ENCODE measurements around the gene ZDHHC13. TPM values are rescaled to one million over a fixed set of nuclear protein-coding genes. Genes with fewer than 3 reads are reported as not detected.

Gene ZDHHC13
- polyA plus RNA-seq, 2 of the 4 experiments (the other 2 are of a cell fraction): 17.6 to 34.3 TPM

DNA sequence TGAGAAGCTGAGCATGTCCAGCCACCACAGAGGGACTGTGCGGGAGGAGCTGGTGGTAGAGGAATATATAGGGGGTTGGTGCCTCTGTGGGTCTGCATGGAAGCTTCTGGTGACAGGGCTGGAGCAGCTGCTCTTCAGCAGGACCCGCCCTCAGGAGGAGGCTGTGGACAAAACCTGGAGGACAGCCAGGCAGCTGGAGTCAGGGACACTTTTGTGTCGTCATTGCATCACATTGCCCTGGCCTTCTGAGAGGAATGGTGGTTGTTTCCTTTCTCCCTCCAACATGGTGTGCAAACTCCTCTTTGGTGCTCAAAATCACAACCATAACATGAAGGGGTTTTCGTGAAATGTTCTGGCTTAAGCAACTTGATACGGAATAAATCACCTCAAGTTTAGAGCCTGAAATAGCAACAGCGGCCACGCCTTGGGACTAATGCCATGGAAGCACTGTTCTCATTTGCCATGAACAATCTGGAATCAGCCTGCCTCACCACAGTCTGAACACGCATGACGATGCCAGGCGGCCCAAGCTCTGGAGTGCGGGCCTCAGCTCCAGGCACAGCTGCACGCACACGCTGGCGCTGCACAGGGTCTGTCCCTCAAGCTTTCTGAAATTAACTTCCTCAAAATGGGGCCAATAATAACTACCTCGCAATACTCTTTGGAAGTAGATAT lies 102.0 kb downstream of the ZDHHC13 start:
- TF ChIP-seq HOXB13 (CRISPR knock-in tag; IDR thresholded peaks at IDR 0.05; ENCODE audit: low read depth) (no peak), CHD2 (IDR thresholded peaks at IDR 0.05; ENCODE audit: low read length, partially characterized antibody) (no peak), EP300 (IDR thresholded peaks at IDR 0.05) (no peak), HOXB5 (CRISPR knock-in tag; IDR thresholded peaks at IDR 0.05) (no peak), PHF8 (IDR thresholded peaks at IDR 0.05; ENCODE audit: borderline replicate concordance, low read depth) (no peak), TFCP2L1 (CRISPR knock-in tag; IDR thresholded peaks at IDR 0.05) (no peak), RARB (CRISPR knock-in tag; IDR thresholded peaks at IDR 0.05) (no peak), POLR2A (IDR thresholded peaks at IDR 0.05; ENCODE audit: low read length) (no peak), FOSB (CRISPR knock-in tag; IDR thresholded peaks at IDR 0.05) (no peak), RNF2 (IDR thresholded peaks at IDR 0.05; ENCODE audit: borderline replicate concordance, low read depth) (no peak), RAD21 (conservative IDR thresholded peaks at IDR 0.05 in 1 of 2, IDR thresholded peaks at IDR 0.05 in 1 of 2) (no peak), BHLHE40 (IDR thresholded peaks at IDR 0.05; ENCODE audit: low read depth, low read length) (no peak), POLR2AphosphoS2 (conservative IDR thresholded peaks at IDR 0.05; ENCODE audit: low read length) (no peak), ZC3H11A (IDR thresholded peaks at IDR 0.05) (no peak), MYC (IDR thresholded peaks at IDR 0.05; ENCODE audit: borderline replicate concordance, low read length) (no peak)
- TF ChIP-seq, protein P1, sequence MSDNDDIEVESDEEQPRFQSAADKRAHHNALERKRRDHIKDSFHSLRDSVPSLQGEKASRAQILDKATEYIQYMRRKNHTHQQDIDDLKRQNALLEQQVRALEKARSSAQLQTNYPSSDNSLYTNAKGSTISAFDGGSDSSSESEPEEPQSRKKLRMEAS (IDR thresholded peaks at IDR 0.05): no peak
- TF ChIP-seq, protein P2, sequence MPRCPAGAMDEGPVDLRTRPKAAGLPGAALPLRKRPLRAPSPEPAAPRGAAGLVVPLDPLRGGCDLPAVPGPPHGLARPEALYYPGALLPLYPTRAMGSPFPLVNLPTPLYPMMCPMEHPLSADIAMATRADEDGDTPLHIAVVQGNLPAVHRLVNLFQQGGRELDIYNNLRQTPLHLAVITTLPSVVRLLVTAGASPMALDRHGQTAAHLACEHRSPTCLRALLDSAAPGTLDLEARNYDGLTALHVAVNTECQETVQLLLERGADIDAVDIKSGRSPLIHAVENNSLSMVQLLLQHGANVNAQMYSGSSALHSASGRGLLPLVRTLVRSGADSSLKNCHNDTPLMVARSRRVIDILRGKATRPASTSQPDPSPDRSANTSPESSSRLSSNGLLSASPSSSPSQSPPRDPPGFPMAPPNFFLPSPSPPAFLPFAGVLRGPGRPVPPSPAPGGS (IDR thresholded peaks at IDR 0.05): no peak
- WGBS (ENCODE audit: missing lambda C conversion rate): 79% methylated on average over 15 of the region's 15 CpGs
- ChIA-PET CTCF (interaction anchor here (1.4 to 1.7 kb wide), 2 partner anchors 142 to 914 kb away, joined by 3 to 4 read pairs; no protein-coding TSS in a partner anchor), POLR2A (no interaction called here)
- Histone ChIP-seq H3K4me2 (no peak overlapping the region), H3K4me3 (no peak overlapping the region), H3K9me3 (no peaks in the 10 kb centered on the region), H3K27ac (no peak overlapping the region), H3K4me1 (no peaks in the 10 kb centered on the region)
- FAIRE-seq (no peak), ATAC-seq (no peak), DNase-seq (ENCODE audit: low read depth in 1 of 2, low spot score in 1 of 2) (no peak)

DNA sequence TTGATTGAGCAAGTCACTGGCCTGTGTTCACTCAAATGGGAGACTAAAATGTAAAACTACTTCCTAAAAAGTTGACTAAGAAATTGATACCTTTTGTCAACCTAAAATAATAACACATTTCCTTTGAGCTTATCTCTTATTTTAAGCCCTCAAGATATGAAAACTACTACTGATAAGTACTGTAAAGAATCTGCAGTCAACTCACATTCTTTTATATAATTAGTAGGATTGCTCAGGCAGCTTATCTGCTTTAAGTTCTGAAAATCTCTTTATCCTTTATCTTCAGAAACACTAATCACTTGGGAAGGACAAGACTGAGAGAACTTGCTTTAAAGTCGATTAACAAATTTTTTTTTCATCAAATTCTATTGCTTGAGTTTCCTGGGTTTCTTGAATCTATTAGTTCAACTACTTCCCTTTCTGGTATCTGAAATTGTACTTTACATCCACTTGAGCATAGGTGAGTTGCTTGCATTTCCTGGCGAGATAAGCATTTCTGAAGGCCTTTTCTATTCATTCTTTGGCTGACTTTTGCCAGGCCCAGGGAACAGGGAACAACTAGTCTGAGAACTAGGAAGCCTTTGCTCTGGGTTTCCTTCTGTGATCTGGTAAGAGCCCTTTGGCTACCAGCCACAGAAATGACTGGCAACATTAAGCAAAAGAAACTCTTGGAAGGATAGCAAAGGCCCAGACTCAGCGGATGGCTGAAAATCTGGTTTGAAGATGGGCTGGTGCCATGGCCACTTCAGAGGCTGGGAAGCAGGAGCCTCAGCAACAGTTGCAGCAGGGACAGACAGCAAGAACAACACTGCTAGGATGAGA lies 104.1 kb downstream of the ZDHHC13 start:
- FAIRE-seq: no peak
- ATAC-seq: no peak
- TF ChIP-seq, protein P3, sequence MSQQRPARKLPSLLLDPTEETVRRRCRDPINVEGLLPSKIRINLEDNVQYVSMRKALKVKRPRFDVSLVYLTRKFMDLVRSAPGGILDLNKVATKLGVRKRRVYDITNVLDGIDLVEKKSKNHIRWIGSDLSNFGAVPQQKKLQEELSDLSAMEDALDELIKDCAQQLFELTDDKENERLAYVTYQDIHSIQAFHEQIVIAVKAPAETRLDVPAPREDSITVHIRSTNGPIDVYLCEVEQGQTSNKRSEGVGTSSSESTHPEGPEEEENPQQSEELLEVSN (IDR thresholded peaks at IDR 0.05; ENCODE audit: borderline replicate concordance, low read depth): no peak
- no peak for TF ChIP-seq NR3C1 (IDR thresholded peaks at IDR 0.05)
- no peak for TF ChIP-seq MYC (IDR thresholded peaks at IDR 0.05; ENCODE audit: borderline replicate concordance, low read length)
- no peak for TF ChIP-seq HEYL (CRISPR knock-in tag; IDR thresholded peaks at IDR 0.05)
- TF ChIP-seq RAD21 (conservative IDR thresholded peaks at IDR 0.05 in 1 of 2, IDR thresholded peaks at IDR 0.05 in 1 of 2): no peak
- TF ChIP-seq FOSL2 (IDR thresholded peaks at IDR 0.05): no peak
- TF ChIP-seq FOSL2 (CRISPR knock-in tag; IDR thresholded peaks at IDR 0.05): no peak
- no peak for TF ChIP-seq SMC3 (IDR thresholded peaks at IDR 0.05)
- no peak for TF ChIP-seq HOXB5 (CRISPR knock-in tag; IDR thresholded peaks at IDR 0.05)
- no peak for TF ChIP-seq HOXA7 (CRISPR knock-in tag; IDR thresholded peaks at IDR 0.05)
- no peak overlapping the region for H3K4me2 ChIP-seq
- no peak overlapping the region for H3K4me3 ChIP-seq
- H3K4me1 ChIP-seq: no peaks in the 10 kb centered on the region
- DNase-seq (ENCODE audit: low read depth in 1 of 2, low spot score in 1 of 2): no peak
- ChIA-PET POLR2A (no interaction called here), CTCF (no interaction called here)
- 60% methylated on average over 3 of the region's 3 CpGs for WGBS (ENCODE audit: missing lambda C conversion rate)
- H3K27ac ChIP-seq: no peak overlapping the region
- H3K9me3 ChIP-seq: no peaks in the 10 kb centered on the region
